Globus pallidus (tissue), 1 donor: ENCODE results near the gene CCNT1.
"Not testable (repeated sequence)": the region's sequence is repeated elsewhere in the genome, so short reads cannot be mapped to it uniquely, and the experiment has no call there.

Experiments
- DNase-seq: peaks from one replicate; pipeline ENCODE4 v3.0.0-alpha.2; 2015; ENCODE audit warnings: low spot score

Gene CCNT1

GRCh38 chr12:48691826-48692487 lies 24.6 kb downstream of the CCNT1 start:
- no peak for DNase-seq

GRCh38 chr12:48690990-48691389 lies 25.5 kb downstream of the CCNT1 start:
- no peak for DNase-seq

- no peak for DNase-seq
Observed at GRCh38 chr12:48690436-48690835, 26.1 kb downstream of the CCNT1 start.

GRCh38 chr12:48688836-48689235 lies 27.7 kb downstream of the CCNT1 start:
- no peak for DNase-seq

GRCh38 chr12:48687592-48687991 lies 28.9 kb downstream of the CCNT1 start:
- no peak for DNase-seq

- no peak for DNase-seq
Observed at GRCh38 chr12:48686615-48687334, 29.7 kb downstream of the CCNT1 start.

GRCh38 chr12:48686037-48686595 lies 30.4 kb downstream of the CCNT1 start:
- no peak for DNase-seq

- no peak for DNase-seq
Observed at GRCh38 chr12:48683534-48683933, 33.0 kb downstream of the CCNT1 start.

- no peak for DNase-seq
Observed at GRCh38 chr12:48682927-48683326, 33.6 kb downstream of the CCNT1 start.

- not testable (repeated sequence) for DNase-seq
Observed at GRCh38 chr12:48682533-48682905, 34.0 kb downstream of the CCNT1 start.

- peak; percentile 99 for DNase-seq
Observed at GRCh38 chr12:48681710-48682532, 34.6 kb downstream of the CCNT1 start, which contains the start of gene KANSL2. TSS of gene KANSL2 (minus strand) at chr12:48682238. CDS start at chr12:48681632, 606 bp downstream.

GRCh38 chr12:48681399-48681709 lies 35.2 kb downstream of the CCNT1 start:
- peak; percentile 11 for DNase-seq

- no peak for DNase-seq
Observed at GRCh38 chr12:48680861-48681260, 35.6 kb downstream of the CCNT1 start.

GRCh38 chr12:48678551-48679185 lies 37.8 kb downstream of the CCNT1 start:
- DNase-seq: no peak

GRCh38 chr12:48671231-48671856 lies 45.2 kb downstream of the CCNT1 start:
- no peak for DNase-seq

- no peak for DNase-seq
Observed at GRCh38 chr12:48668996-48669395, 47.5 kb downstream of the CCNT1 start.

- no peak for DNase-seq
Observed at GRCh38 chr12:48659863-48660262, 56.6 kb downstream of the CCNT1 start.

GRCh38 chr12:48651681-48652080 lies 64.8 kb downstream of the CCNT1 start:
- no peak for DNase-seq

- not testable (repeated sequence) for DNase-seq
Observed at GRCh38 chr12:48645354-48645753, 71.2 kb downstream of the CCNT1 start.

- no peak for DNase-seq
Observed at GRCh38 chr12:48643011-48643410, 73.5 kb downstream of the CCNT1 start.

- not testable (repeated sequence) for DNase-seq
Observed at GRCh38 chr12:48641752-48642555, 74.6 kb downstream of the CCNT1 start.
